Stimulated activated CD4-positive, alpha-beta T cell treated with anti-CD3 and anti-CD28 coated beads, Interleukin-2, amount 100 ng/mL, for 4 hours (primary cell): ENCODE results near the gene C9orf57.
"Not testable (repeated sequence)": the region's sequence is repeated elsewhere in the genome, so short reads cannot be mapped to it uniquely, and the experiment has no call there.

Source experiments
- DNase-seq: peaks from one replicate; pipeline ENCODE4 v3.0.0-alpha.2; 2020; ENCODE audit warnings: low read depth

Gene C9orf57

DNA sequence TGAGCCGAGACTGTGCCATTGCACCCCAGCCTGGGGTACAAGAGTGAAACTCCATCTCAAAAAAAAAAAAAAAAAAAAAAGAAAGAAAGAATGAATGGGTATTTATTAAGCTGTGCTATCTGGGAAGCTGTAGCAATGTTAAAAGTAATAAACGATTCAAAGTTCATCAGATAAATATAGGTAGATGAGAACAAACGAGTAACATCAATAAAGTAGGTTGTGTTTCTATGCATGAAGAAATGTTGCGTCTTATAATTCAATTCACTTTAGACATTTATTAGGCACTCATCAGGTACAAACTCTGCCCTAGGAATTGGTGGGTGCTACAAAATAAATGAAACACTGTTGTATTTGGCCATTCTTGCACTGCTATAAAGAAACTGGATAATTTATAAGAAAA is 36.8 kb downstream of the C9orf57 start:
- DNase-seq, result no peak

DNA sequence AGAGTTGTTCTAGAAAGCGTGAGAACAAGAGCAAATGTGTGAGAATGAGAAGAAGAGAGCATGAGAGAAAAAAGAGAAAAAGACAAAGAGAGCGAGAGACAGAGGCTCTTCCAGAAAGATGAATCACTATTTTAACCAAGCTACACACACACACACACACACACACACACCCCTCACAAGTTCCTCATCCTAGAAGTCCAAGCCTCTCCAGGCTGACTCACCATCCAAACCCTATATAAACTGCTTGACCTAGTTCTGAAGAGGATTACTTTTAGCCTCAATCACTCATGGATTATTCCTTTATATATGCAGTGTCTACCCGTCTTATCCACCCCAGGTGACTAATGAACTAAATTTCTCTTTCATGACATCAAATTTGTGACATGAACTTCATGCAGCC is 37.6 kb downstream of the C9orf57 start:
- no peak for DNase-seq

DNA sequence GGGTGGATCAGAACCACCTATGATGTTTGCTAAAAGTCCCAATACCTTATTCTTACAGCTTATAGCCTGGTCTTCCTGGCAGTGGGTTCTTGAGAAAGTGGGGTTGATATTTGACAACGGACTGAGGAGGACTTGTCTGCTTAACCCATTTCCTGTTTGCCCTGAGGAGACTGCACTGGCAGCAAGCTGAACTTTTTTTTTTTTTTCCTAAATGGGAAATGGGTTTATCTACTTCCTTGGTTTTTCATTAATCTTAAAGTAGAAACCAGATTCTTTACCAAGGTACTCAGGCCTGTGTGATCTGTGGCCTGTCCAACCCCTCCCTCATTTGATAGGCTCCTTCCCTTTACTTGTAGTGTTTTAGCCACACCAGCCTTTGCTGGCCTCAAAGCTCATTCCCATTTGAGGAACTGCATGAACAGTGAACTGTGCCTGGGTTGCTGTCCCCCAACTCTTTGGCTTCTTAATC is 47.1 kb downstream of the C9orf57 start:
- DNase-seq, result no peak

DNA sequence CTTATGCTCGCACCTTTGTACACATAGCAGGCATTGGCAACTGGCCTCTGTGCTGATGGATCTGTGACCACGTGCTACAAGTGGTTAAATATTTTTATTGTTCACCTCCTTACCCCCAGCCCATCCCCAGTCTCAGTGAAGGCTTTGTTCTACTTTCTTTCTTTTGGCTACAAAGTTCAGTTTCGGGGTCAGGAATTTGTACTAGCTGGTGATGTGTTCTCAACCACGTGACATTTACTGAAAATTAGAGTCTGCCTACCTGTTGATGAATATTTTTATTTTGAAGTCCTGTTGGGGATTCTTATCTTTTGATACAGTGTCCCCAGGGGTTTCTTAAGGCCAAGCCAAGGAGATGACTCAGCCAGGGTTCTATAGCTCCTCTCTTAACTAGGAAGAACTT is 47.8 kb downstream of the C9orf57 start:
- no peak for DNase-seq

- DNase-seq, result not testable (repeated sequence)
Observed at GRCh38 chr9:72007726-72008125, 52.7 kb downstream of the C9orf57 start.

GRCh38 chr9:72006501-72006900 is 53.9 kb downstream of the C9orf57 start:
- DNase-seq, result no peak

DNA sequence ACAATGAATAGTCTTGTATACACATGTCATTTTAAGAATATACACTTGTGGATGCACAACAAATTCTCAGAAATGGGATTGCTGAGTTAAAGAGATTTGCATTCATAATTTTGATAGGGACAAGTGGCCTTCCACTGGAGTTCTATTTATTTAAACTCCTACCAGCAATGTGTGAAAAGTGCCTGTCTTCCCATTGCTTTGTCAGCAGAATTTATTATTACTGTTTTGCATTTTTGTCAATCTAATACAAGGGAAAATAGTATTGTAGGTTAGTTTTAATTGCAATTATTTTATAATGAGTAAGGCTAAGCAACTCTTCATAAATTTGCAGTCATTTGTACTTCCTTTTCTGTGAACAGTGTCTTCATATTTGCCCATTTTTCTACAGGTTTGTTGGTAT is 55.0 kb downstream of the C9orf57 start:
- no peak for DNase-seq
